HG02798 (cell line): ENCODE measurements around the gene GNB1L.

ENCODE experiments used
- ATAC-seq: cut with Tn5 transposase; IDR thresholded peaks from one replicate; pipeline ENCODE4 v1.9.1; 2021; ENCODE audit warnings: mild to moderate bottlenecking; ENCODE audit not compliant: unreplicated experiment, poor library complexity

GNB1L gene

GRCh38 chr22:19745155-19746101 is 109.2 kb downstream of the GNB1L start:
- no peak for ATAC-seq

- no peak for ATAC-seq
These were observed 110.2 kb downstream of the GNB1L start for GRCh38 chr22:19744350-19745006.

- ATAC-seq: no peak
These were observed 111.0 kb downstream of the GNB1L start for GRCh38 chr22:19743651-19744050.

GRCh38 chr22:19743081-19743480 is 111.6 kb downstream of the GNB1L start:
- ATAC-seq: no peak

- no peak for ATAC-seq
These were observed 112.3 kb downstream of the GNB1L start for GRCh38 chr22:19742160-19743066.

- no peak for ATAC-seq
These were observed 113.6 kb downstream of the GNB1L start for GRCh38 chr22:19741053-19741452.

- no peak for ATAC-seq
These were observed 114.1 kb downstream of the GNB1L start for GRCh38 chr22:19740586-19740985.

GRCh38 chr22:19739911-19740449 is 114.7 kb downstream of the GNB1L start:
- ATAC-seq: no peak

- no peak for ATAC-seq
These were observed 115.2 kb downstream of the GNB1L start for GRCh38 chr22:19739448-19739895.

GRCh38 chr22:19738664-19739447 is 115.8 kb downstream of the GNB1L start:
- ATAC-seq: no peak

- ATAC-seq: no peak
These were observed 116.6 kb downstream of the GNB1L start for GRCh38 chr22:19737846-19738663.

- no peak for ATAC-seq
These were observed 118.8 kb downstream of the GNB1L start for GRCh38 chr22:19735665-19736510.

GRCh38 chr22:19734837-19735382 is 119.8 kb downstream of the GNB1L start:
- ATAC-seq: no peak

GRCh38 chr22:19734163-19734562 is 120.5 kb downstream of the GNB1L start:
- no peak for ATAC-seq

- ATAC-seq: no peak
These were observed 120.9 kb downstream of the GNB1L start for GRCh38 chr22:19733755-19734154.
